Calu3 (cell line): Measurements from ENCODE around the gene KCNA2. TPM values are rescaled to one million over a fixed set of nuclear protein-coding genes. Genes with fewer than 3 reads are reported as not detected.

ENCODE experiments used
- BruUV-seq: library from RNA; stranded (reverse); fragments of 400-500 nt; replicated peaks from 2 replicates; lab custom pipeline; 2021; lab: Mats Ljungman, UMichigan
- CTCF ChIA-PET: fragments of 300-600 bp; sonication (Branson Sonifier 250); formaldehyde crosslinking; loops from one replicate; lab custom pipeline; 2022; ENCODE audit warnings: antibody characterized with exemption; lab: Charles Lee
- DNase-seq: peaks from one replicate; pipeline ENCODE4 v3.0.0; 2022
- H3K27ac Mint-ChIP-seq: one replicate; pipeline ENCODE4 v1.8.0; 2022; ENCODE audit warnings: mixed read lengths; ENCODE audit not compliant: unreplicated experiment
- H3K27me3 Mint-ChIP-seq: one replicate; pipeline ENCODE4 v1.8.0; 2022; ENCODE audit warnings: mixed read lengths; ENCODE audit not compliant: unreplicated experiment
- H3K36me3 Mint-ChIP-seq: one replicate; pipeline ENCODE4 v1.8.0; 2022; ENCODE audit warnings: mild to moderate bottlenecking, moderate library complexity, mixed read lengths; ENCODE audit not compliant: insufficient read depth, unreplicated experiment
- H3K4me1 Mint-ChIP-seq: one replicate; pipeline ENCODE4 v1.8.0; 2022; ENCODE audit warnings: mild to moderate bottlenecking, low read depth, mixed read lengths; ENCODE audit not compliant: unreplicated experiment
- H3K4me3 Mint-ChIP-seq: one replicate; pipeline ENCODE4 v1.8.0; 2022; ENCODE audit warnings: mild to moderate bottlenecking, low read depth, moderate library complexity, mixed read lengths; ENCODE audit not compliant: unreplicated experiment
- H3K9me3 Mint-ChIP-seq: one replicate; pipeline ENCODE4 v1.8.0; 2022; ENCODE audit warnings: low read depth, mixed read lengths; ENCODE audit not compliant: unreplicated experiment
- intact Hi-C: fragments of 100-400 bp; cut with micrococcal nuclease; formaldehyde crosslinking; loops from one replicate; pipeline ENCODE4 v1.10.0; 2022; ENCODE audit not compliant: unreplicated experiment
- total RNA-seq: library from RNA; stranded (reverse); gene quantifications from 2 replicates; pipeline ENCODE4 v1.2.3, GENCODE V29; 2022
- TF ChIP-seq, protein P1 (sequence below): fragments of 200-600 bp; IDR thresholded peaks from one replicate; pipeline ENCODE4 v1.8.0; 2022; ENCODE audit warnings: antibody characterized with exemption; ENCODE audit not compliant: unreplicated experiment

Gene KCNA2
- total RNA-seq, 1 experiment from 2014 or later: not detected

DNA sequence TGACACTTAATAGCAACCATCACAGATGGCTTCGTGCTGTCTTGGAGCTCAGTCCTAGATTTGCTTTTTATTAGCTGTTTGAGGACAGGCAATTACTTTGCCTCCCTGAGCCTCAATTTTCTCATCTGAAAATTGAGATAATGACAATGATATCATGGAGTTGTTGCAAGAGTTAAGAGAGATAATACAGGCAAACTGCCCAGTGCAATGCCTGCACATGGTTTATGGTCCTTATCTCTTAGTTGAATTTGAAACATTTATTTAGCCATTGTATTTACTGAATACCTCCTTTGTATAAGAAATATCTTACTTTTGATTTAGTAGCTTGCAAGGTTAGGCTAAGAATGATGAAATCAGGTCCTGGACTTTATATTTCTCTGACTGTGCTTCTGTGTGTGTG, 17.7 kb downstream of the KCNA2 start:
- H3K4me3 Mint-ChIP-seq: no peak overlapping the region
- TF ChIP-seq, protein P1, sequence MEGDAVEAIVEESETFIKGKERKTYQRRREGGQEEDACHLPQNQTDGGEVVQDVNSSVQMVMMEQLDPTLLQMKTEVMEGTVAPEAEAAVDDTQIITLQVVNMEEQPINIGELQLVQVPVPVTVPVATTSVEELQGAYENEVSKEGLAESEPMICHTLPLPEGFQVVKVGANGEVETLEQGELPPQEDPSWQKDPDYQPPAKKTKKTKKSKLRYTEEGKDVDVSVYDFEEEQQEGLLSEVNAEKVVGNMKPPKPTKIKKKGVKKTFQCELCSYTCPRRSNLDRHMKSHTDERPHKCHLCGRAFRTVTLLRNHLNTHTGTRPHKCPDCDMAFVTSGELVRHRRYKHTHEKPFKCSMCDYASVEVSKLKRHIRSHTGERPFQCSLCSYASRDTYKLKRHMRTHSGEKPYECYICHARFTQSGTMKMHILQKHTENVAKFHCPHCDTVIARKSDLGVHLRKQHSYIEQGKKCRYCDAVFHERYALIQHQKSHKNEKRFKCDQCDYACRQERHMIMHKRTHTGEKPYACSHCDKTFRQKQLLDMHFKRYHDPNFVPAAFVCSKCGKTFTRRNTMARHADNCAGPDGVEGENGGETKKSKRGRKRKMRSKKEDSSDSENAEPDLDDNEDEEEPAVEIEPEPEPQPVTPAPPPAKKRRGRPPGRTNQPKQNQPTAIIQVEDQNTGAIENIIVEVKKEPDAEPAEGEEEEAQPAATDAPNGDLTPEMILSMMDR: no peak
- no TSS peak for BruUV-seq
- intact Hi-C loops: no loop called here
- no peaks in the 10 kb centered on the region for H3K36me3 Mint-ChIP-seq
- peaks cover 79% of the 10 kb centered on the region for H3K27me3 Mint-ChIP-seq
- H3K4me1 Mint-ChIP-seq: no peaks in the 10 kb centered on the region
- no peak overlapping the region for H3K27ac Mint-ChIP-seq
- DNase-seq: no peak
- CTCF ChIA-PET: no interaction called here
- no peaks in the 10 kb centered on the region for H3K9me3 Mint-ChIP-seq

DNA sequence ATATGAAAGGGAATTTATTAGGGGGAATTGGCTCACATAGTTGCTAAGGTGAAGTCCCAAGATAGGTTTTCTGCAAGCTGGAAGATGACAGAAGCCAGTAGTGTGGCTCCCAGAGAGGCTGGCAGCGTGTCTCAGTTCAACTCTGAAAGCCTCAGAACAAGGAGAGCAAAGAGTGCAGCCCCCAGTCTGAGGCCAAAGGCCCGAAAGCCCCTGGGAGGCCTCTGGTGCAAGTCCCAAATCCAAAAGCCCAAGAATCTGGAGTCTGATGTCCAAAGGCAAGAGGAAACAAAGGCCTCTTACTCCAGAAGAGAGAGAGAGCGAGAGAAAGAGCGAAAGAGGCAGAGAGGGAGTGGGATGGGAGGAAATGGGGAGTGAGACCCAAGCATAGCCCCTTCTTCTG, 18.3 kb downstream of the KCNA2 start:
- intact Hi-C loops: no loop called here
- Mint-ChIP-seq H3K27ac (no peak overlapping the region), H3K4me1 (no peaks in the 10 kb centered on the region), H3K9me3 (no peaks in the 10 kb centered on the region), H3K36me3 (no peaks in the 10 kb centered on the region), H3K27me3 (peaks cover 85% of the 10 kb centered on the region), H3K4me3 (no peak overlapping the region)
- BruUV-seq: no TSS peak
- CTCF ChIA-PET: no interaction called here
- no peak for DNase-seq
- TF ChIP-seq, protein P1: no peak

DNA sequence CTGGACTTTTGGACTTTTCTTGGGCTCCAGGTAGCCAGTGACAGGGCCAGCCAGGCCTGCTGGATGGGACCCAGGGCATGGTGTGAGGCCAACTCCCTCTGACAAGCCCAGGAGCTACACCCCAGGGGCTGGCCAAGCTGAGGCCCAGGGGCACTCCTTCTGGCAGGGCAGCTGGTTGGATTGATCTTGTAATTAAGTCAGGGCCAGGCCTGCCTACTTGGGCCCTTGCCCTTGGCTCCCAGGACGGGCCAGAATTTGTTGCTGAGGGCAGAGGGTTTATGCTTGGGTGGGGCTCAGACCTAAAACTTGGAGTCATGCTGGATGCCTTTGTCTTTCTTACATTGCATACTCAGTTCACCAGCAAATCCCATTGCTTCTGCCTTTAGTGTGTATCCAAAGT, 20.7 kb downstream of the KCNA2 start:
- no peaks in the 10 kb centered on the region for H3K36me3 Mint-ChIP-seq
- H3K9me3 Mint-ChIP-seq: no peaks in the 10 kb centered on the region
- TF ChIP-seq, protein P1: no peak
- CTCF ChIA-PET: no interaction called here
- no TSS peak for BruUV-seq
- no peak overlapping the region for H3K4me3 Mint-ChIP-seq
- intact Hi-C loops: no loop called here
- no peak overlapping the region for H3K27ac Mint-ChIP-seq
- no peak for DNase-seq
- peaks cover 87% of the 10 kb centered on the region for H3K27me3 Mint-ChIP-seq
- no peaks in the 10 kb centered on the region for H3K4me1 Mint-ChIP-seq

DNA sequence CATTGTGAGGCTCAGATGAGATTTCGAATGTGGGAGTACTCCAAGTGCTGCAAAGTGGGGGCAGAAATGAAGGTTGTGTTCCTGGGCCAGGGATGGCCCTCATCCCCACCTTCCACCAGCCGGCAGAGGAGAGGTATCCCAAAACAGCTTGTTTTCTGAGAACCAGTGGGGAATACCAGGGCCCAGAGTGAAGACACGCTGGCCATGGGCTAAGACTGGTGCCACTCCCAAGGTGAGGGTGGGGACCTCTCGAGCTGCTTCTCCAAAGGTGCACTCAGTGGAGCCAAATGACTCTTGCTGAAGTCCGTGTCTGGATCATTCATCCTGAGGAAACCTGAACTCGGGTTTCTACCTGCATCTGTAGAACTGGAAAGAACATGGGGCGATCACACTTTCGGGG, 22.1 kb downstream of the KCNA2 start:
- Mint-ChIP-seq H3K27me3 (peaks cover 88% of the 10 kb centered on the region), H3K27ac (no peak overlapping the region), H3K36me3 (no peaks in the 10 kb centered on the region), H3K9me3 (no peaks in the 10 kb centered on the region), H3K4me3 (no peak overlapping the region), H3K4me1 (no peaks in the 10 kb centered on the region)
- TF ChIP-seq, protein P1: no peak
- no peak for DNase-seq
- CTCF ChIA-PET: interaction anchor here (0.5 kb wide), 1 partner anchor 562 kb away, joined by 4 read pairs; no protein-coding TSS in a partner anchor
- BruUV-seq: no TSS peak
- intact Hi-C loops: no loop called here
